Measurements from ENCODE around the gene VPS54.

- TF ChIP-seq EZH2 (IDR thresholded peaks at IDR 0.05; ENCODE audit: low read depth) = no peak
- no peak for TF ChIP-seq CTCF (conservative IDR thresholded peaks at IDR 0.05)
These were observed 6.5 kb upstream of the VPS54 start for GRCh38 chr2:64025741-64026140.

Measured in PC-9 (cell line).